Panc1 (cell line): ENCODE measurements around the gene EDC3.

Source experiments
- CTCF ChIP-seq: fragments of 450-650 bp; IDR thresholded peaks from 2 replicates; pipeline ENCODE4 v1.5.1; 2017; ENCODE audit warnings: mild to moderate bottlenecking
- POLR2AphosphoS5 ChIP-seq: IDR thresholded peaks from 2 replicates; pipeline ENCODE4 v1.6.1; 2012; ENCODE audit warnings: mild to moderate bottlenecking, low read depth, low read length, moderate library complexity

- TF ChIP-seq CTCF (no peak), POLR2AphosphoS5 (no peak)
These were observed 101.4 kb downstream of the EDC3 start for GRCh38 chr15:74594455-74594854.
